Neutrophil (primary cell): ENCODE data around the gene TRIM10.

Experiments used
- H3K27ac ChIP-seq: fragments of 200-600 bp; sonication (generic); 2 replicates; pipeline ENCODE4 v1.5.1; 2016; ENCODE audit warnings: mild to moderate bottlenecking, moderate library complexity
- H3K27me3 ChIP-seq: fragments of 200-600 bp; sonication (generic); 2 replicates; pipeline ENCODE4 v1.6.0; 2016; ENCODE audit warnings: mild to moderate bottlenecking
- H3K36me3 ChIP-seq: fragments of 200-600 bp; sonication (generic); 2 replicates; pipeline ENCODE4 v1.5.1; 2017
- H3K4me1 ChIP-seq, 2 experiments: fragments of 200-600 bp in 1 of 2; sonication (generic) in 1 of 2; 1 replicate in 1 of 2; 2 replicates in 1 of 2; pipeline versions ENCODE4 v1.5.1 to v1.6.1; 2013 to 2016; ENCODE audit warnings: low read depth in 1 of 2, low read length in 1 of 2, mild to moderate bottlenecking in 1 of 2, moderate library complexity in 1 of 2; ENCODE audit not compliant: control insufficient read depth in 1 of 2, insufficient read depth in 1 of 2
- H3K4me3 ChIP-seq, 2 experiments: fragments of 200-600 bp in 1 of 2; sonication (generic) in 1 of 2; 1 replicate in 1 of 2; 2 replicates in 1 of 2; pipeline ENCODE4 v1.5.1; 2013 to 2016; ENCODE audit warnings: low read depth in 1 of 2, low read length in 1 of 2, mild to moderate bottlenecking in 1 of 2, moderate library complexity in 1 of 2
- H3K9me3 ChIP-seq: fragments of 200-600 bp; sonication (generic); 2 replicates; pipeline ENCODE4 v1.5.1; 2016
- CTCF ChIP-seq: fragments of 200-600 bp; sonication (generic); IDR thresholded peaks from 2 replicates; pipeline ENCODE4 v1.5.1; 2016; ENCODE audit warnings: antibody characterized with exemption

The TRIM10 gene

GRCh38 chr6:30163090-30163917 lies 2.3 kb upstream of the TRIM10 start, which contains the start of gene TRIM15:
Gene TRIM15 (plus strand): TSS chr6:30163546. CDS start chr6:30163685, 139 bp downstream.
- H3K36me3 ChIP-seq, result no peaks in the 10 kb centered on the region
- H3K4me3 ChIP-seq, result no peak within 1 kb of the TSS
- H3K27ac ChIP-seq, result no peak within 1 kb of the TSS
- peaks cover 20% of the 10 kb centered on the region for H3K27me3 ChIP-seq
- H3K4me1 ChIP-seq, result no peaks in the 10 kb centered on the region
- no peaks in the 10 kb centered on the region for H3K9me3 ChIP-seq
- TF ChIP-seq CTCF, result no peak

- no peaks in the 10 kb centered on the region for H3K4me1 ChIP-seq
- H3K27me3 ChIP-seq, result peaks cover 14% of the 10 kb centered on the region
- no peaks in the 10 kb centered on the region for H3K36me3 ChIP-seq
- no peaks in the 10 kb centered on the region for H3K9me3 ChIP-seq
- no peak overlapping the region for H3K4me3 ChIP-seq
- no peak overlapping the region for H3K27ac ChIP-seq
- TF ChIP-seq CTCF, result no peak
These were observed 1.5 kb upstream of the TRIM10 start for GRCh38 chr6:30162265-30163089.

- Histone ChIP-seq H3K36me3 (no peaks in the 10 kb centered on the region), H3K4me1 (peaks cover 0 to 5% of the 10 kb centered on the region in 2 experiments), H3K9me3 (no peaks in the 10 kb centered on the region), H3K4me3 (no peak overlapping the region), H3K27ac (no peak overlapping the region), H3K27me3 (peaks cover 13% of the 10 kb centered on the region)
- no peak for TF ChIP-seq CTCF
These were observed 815 bp downstream of the TRIM10 start for GRCh38 chr6:30160008-30160784.

- Histone ChIP-seq H3K9me3 (no peaks in the 10 kb centered on the region), H3K27me3 (peaks cover 13% of the 10 kb centered on the region), H3K27ac (no peak overlapping the region), H3K4me3 (no peak overlapping the region), H3K36me3 (no peaks in the 10 kb centered on the region), H3K4me1 (peaks cover 3 to 9% of the 10 kb centered on the region in 2 experiments)
- no peak for TF ChIP-seq CTCF
These were observed 2.5 kb downstream of the TRIM10 start for GRCh38 chr6:30158475-30159040.

- Histone ChIP-seq H3K36me3 (no peaks in the 10 kb centered on the region), H3K4me3 (no peak overlapping the region), H3K4me1 (peaks cover 8 to 14% of the 10 kb centered on the region in 2 experiments), H3K27ac (no peak overlapping the region), H3K9me3 (no peaks in the 10 kb centered on the region), H3K27me3 (peaks cover 13% of the 10 kb centered on the region)
- no peak for TF ChIP-seq CTCF
These were observed 3.0 kb downstream of the TRIM10 start for GRCh38 chr6:30157999-30158398.
